Measurements from ENCODE around the gene PRG3.

The PRG3 gene

GRCh38 chr11:57343825-57344224, 37.1 kb downstream of the PRG3 start (continued):
- no peak for TF ChIP-seq ZNF70 (CRISPR knock-in tag; IDR thresholded peaks at IDR 0.05)
- TF ChIP-seq TOX (CRISPR knock-in tag; IDR thresholded peaks at IDR 0.05; ENCODE audit: borderline replicate concordance), result no peak

- no peak for ATAC-seq
- no peak for TF ChIP-seq ZFP30 (CRISPR knock-in tag; IDR thresholded peaks at IDR 0.05)
- TF ChIP-seq CREB5 (CRISPR knock-in tag; IDR thresholded peaks at IDR 0.05; ENCODE audit: low read depth), result no peak
Measured at GRCh38 chr11:57342702-57343101, 38.2 kb downstream of the PRG3 start.

GRCh38 chr11:57341250-57341808, 39.6 kb downstream of the PRG3 start:
- ATAC-seq, result no peak
- TF ChIP-seq ARNTL (CRISPR knock-in tag; IDR thresholded peaks at IDR 0.05; ENCODE audit: borderline replicate concordance, low read depth), result no peak
- no peak for TF ChIP-seq POU6F1 (CRISPR knock-in tag; IDR thresholded peaks at IDR 0.05; ENCODE audit: borderline replicate concordance, low read depth)
- TF ChIP-seq OSR1 (CRISPR knock-in tag; IDR thresholded peaks at IDR 0.05), result no peak
- no peak for TF ChIP-seq ISL1 (CRISPR knock-in tag; IDR thresholded peaks at IDR 0.05)
- no peak for TF ChIP-seq BACH2 (CRISPR knock-in tag; IDR thresholded peaks at IDR 0.05; ENCODE audit: borderline replicate concordance)
- no peak for TF ChIP-seq RARB (CRISPR knock-in tag; IDR thresholded peaks at IDR 0.05)
- TF ChIP-seq CREB5 (CRISPR knock-in tag; IDR thresholded peaks at IDR 0.05; ENCODE audit: low read depth), result no peak
- TF ChIP-seq ESRRG (CRISPR knock-in tag; IDR thresholded peaks at IDR 0.05), result no peak
- TF ChIP-seq PATZ1 (CRISPR knock-in tag; IDR thresholded peaks at IDR 0.05; ENCODE audit: borderline replicate concordance), result no peak
- TF ChIP-seq ZC3H10 (CRISPR knock-in tag; IDR thresholded peaks at IDR 0.05), result no peak

- TF ChIP-seq CSRNP3 (CRISPR knock-in tag; IDR thresholded peaks at IDR 0.05), result no peak
- no peak for TF ChIP-seq TSHZ2 (CRISPR knock-in tag; IDR thresholded peaks at IDR 0.05)
- TF ChIP-seq ISL1 (CRISPR knock-in tag; IDR thresholded peaks at IDR 0.05), result no peak
- no peak for TF ChIP-seq ARNTL (CRISPR knock-in tag; IDR thresholded peaks at IDR 0.05; ENCODE audit: borderline replicate concordance, low read depth)
- TF ChIP-seq ZC3H10 (CRISPR knock-in tag; IDR thresholded peaks at IDR 0.05), result no peak
- no peak for TF ChIP-seq ZNF565 (CRISPR knock-in tag; conservative IDR thresholded peaks at IDR 0.05; ENCODE audit: low read depth)
- no peak for TF ChIP-seq PATZ1 (CRISPR knock-in tag; IDR thresholded peaks at IDR 0.05; ENCODE audit: borderline replicate concordance)
- no peak for TF ChIP-seq GLIS3 (CRISPR knock-in tag; IDR thresholded peaks at IDR 0.05)
- TF ChIP-seq TOX (CRISPR knock-in tag; IDR thresholded peaks at IDR 0.05; ENCODE audit: borderline replicate concordance), result no peak
- no peak for ATAC-seq
Measured at GRCh38 chr11:57340039-57340615, 40.8 kb downstream of the PRG3 start.

Data from SK-N-SH treated with all-trans-retinoic acid at 6 μM for 48 hours (cell line).